NCI-H524 (cell line): ENCODE measurements around the gene ZNF275.
"Not testable (repeated sequence)": the region's sequence is repeated elsewhere in the genome, so short reads cannot be mapped to it uniquely, and the experiment has no call there.

ENCODE experiments used
- DNase-seq, 2 experiments: peaks; one replicate each; lab custom pipeline; 2025; lab: John Stamatoyannopoulos, UW

Gene ZNF275

GRCh38 chrX:153387987-153388721 lies 54.2 kb downstream of the ZNF275 start:
- DNase-seq = no peak

GRCh38 chrX:153388722-153389459 lies 54.9 kb downstream of the ZNF275 start:
- DNase-seq = no peak

DNA sequence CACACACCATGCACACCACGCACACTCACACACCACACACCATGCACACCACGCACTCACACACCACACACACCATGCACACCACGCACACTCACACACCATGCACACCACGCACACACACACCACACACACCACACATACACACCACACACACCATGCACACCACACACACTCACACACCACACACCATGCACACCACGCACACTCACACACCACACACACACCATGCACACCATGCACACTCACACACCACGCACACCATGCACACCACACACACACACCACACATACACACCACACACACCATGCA lies 55.5 kb downstream of the ZNF275 start:
- DNase-seq = not testable (repeated sequence)

GRCh38 chrX:153392642-153393321 lies 58.8 kb downstream of the ZNF275 start:
- no peak for DNase-seq

DNA sequence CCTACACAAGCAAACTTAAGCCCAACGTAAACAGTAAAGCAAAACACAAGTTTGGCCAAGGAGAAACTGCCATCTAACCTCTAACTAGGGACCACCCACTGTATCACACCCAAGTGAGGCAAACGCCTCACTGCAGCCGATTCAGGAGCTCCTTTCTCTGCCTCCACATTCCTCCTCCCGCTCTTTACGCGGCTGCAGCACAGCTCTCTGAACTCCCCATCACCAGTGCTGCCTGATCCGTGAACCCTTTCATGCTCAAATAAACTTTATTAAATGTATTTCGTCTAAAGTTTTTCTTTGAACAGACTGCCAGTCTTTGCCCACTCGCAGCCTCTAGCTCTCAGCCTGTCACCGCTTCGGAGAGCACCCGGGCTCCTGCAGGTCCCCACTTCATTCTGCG lies 60.7 kb downstream of the ZNF275 start:
- no peak for DNase-seq

DNA sequence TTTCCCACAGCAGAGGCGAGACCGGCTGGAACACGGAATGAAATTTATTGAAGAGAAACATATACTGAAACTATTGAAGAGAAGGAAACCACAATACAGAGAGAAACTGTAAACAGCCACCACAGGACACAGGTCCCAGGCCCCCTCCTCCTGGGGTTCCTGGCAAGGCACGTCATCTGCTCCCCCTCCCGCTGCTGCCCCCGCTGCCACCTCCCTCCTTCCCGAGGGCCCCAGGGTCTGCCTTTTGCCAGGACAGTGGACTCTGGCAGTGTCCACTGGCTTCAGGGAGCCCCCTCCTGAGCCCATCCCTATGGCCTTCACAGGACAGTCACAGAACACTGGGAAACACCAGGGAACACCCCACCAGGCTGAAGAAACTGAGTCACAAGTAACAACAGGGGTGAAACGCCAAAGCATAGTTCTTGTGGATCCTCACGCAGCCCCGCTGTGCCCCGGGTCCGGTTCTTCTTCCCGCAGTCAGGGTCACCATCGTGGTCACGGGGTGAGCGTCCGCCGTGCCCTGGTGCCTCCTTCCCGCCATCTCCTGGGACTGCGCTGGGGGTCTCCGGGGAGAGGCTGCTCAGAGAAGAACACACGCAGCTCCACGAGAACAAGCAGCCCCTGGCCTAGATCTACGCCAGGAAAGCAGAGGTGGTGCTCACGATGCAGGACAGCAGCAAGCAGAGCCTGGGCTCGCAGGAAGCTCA lies 61.8 kb downstream of the ZNF275 start:
- no peak for DNase-seq

DNA sequence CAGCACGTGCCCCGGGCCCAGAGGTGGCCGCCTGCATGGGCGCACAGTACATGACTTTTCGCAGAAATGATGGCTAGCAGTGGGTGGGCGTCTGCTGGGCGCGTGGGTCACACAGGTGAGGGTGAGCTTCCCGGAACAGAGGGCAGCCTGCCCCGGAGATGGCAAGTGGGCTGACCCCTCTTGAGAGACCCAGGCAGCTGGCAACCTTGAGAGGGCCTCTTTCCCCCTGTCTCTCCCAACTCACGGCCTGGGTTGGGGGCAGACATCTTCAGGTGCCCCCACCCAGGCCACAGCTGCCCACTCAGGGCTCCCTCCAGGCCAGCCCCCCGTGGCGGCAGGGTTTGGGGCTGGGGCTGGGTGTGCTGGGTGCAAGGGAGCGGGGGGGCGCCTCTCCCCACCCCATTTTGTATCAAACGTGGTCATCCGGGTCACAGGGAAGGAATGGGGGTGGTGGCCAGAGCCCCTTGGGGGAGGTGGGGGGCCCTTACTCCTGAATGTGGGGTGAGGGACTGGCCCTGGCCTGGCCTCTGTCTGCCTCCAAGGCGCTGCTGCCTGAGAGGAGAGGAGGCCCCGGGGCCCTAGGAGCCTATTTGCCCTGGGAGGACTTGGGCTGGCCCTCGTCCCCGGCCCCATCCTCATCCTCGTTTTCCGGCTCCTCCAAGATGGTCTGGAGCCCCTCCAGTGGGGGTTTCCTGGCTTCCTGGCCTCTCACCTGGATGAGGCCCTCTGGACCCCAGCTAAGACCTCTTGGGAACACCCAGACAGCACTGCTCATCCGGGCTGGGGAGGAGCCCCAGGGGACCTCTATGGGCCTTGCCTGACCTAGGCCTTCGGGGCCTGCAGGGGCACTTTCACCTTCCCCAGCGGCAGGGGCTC lies 62.6 kb downstream of the ZNF275 start:
- DNase-seq = no peak

DNA sequence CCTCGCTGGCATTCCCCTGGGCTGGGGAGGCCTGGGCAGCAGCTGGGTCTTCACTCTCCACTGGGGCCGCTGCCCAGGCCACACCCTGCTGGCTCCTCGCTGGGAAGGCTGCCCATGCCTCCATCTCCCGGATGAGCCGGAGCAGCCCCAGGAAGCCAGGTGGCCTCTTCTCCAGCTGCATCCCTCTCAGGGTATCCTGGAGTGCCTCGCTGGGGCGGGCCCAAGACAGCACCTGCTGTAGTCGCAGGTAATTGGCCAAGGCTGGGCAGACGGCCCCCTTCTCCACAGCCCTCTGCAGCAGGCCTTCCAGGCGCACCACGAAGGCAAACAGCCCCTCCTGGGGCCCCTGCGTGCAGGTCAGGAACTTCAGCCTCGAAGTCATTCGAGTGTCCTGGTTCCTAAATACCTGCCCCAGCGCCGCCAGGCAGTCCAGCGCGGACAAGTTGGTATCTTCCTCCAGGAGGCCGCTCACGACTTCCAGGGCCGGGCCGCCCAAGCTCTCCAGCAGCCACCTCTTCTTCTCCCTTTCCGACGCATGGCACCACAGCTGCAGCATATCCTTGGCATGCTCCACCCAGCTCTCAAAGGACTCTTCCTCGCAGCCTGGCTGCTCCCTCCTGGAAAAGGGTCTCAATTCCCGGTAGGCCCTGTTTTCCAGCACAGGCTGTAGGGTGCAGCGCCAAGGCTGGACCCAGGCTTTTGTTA lies 63.5 kb downstream of the ZNF275 start:
- DNase-seq = peak in 1 of 2 experiments; percentile 17

DNA sequence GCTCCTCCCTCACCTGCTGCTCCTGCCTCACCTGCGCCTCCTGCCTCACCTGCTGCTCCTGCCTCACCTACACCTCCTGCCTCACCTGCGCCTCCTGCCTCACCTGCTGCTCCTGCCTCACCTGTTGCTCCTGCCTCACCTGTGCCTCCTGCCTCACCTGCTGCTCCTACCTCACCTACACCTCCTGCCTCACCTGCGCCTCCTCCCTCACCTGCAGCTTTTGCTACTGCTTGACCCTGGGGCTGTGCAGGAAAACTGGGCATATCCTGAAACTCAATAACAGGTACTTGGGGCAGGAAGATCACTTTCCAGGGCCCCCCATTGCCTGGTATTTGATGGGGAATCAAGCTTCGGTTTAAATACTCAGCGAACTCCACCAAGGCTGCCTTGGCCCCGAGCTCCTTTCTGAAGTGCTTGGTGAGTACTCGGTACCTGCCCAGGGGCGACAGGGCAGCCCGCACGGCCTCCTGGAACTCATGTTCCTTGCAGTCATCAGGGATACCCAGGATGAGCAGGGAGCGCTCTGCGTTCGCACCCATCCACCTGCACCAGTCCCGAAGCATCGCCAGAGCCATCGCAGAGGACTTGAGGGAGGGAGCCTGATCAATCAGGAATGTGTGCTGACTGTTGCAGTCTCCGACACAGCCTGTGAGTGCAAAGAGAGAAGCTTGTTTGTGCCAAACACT lies 64.5 kb downstream of the ZNF275 start:
- no peak for DNase-seq

DNA sequence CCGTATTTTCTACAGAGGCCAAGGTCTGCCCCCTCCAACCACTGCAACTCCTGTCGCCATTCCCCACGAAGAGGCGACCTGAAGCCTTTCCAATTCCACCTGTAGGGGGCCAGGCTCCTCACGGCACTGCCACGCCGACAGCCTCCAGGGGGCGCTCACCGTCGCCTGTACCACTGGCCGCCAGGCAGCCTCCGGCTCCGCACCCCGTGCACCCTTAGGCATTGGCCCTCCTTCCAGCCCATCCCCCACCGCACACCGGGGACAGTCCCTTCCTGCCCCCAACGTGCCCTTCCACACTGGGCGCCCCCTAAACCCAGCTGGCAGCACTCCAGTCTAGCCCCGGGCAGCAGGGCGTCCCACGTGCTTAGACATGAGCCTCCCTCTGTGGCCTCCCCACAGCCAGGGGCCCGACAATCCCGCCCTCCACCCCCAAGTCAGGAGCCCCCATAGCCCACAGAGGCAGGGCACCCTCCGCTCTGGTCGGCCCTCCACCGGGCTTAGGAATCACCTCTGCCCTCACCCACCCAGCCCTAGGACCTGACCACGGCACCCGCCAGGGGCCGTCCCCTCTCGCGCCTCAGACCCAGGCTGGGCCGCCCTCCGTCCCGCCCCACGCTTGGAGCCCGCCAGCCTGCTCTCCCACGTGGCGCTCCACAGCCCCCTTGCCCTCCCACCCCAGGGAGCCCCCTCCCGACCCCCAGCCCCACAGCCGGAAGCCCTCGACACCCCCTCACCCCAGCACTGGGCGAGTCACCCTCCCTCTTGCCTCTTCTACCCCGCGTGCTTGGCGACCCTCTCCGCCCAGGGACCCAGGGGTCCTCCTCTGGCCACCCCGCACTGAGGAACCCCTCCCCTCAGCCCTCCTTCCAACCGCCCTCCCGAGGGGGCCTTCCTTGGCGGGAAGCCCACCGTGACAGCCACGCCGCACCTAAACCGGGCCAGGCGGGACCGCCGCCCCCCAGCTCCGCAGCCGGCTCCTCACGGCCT lies 66.5 kb downstream of the ZNF275 start:
- DNase-seq = peak in 1 of 2 experiments; percentile 39

DNA sequence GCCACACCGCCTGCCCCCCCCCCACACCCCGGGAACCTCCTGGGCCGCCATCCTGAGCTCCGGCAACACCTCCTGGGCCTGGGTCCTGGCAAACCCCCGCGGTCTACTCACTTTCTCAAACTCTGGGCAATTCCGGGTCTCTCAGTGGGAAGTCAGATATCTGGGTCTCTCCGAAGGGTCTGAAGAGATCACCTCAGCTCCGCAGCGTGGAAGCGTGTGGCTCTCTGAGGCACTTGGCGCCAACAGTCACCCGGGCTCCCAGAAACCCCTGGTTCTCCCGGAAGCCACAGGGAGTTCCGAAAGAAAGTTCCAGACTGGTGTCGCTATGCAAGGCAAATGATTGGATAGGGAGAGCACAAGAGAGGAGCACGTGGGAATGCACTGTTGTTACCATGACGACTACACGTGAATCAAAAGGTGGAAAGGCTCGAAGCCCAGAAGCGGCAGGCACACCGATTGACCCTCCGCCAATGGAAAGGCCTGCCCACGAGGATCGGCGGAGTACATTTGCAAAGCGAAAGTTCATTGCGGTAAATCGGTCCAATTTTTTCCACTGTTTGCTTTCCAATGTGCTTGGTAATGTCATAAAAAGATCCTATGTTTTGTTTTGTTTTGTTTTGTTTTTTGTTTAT lies 67.3 kb downstream of the ZNF275 start, which contains the start of gene PNMA6E:
Gene PNMA6E (minus strand): TSS at position 218 of the 632 bp plus-strand sequence. CDS start 2,501 bp downstream, outside the sequence.
- DNase-seq = no peak
